ENCODE measurements around the gene PTPN12. TPM values are rescaled to one million over a fixed set of nuclear protein-coding genes. Genes with fewer than 3 reads are reported as not detected.

Gene PTPN12
- total and polyA plus RNA-seq, 2 donors (not counting 1 experiment from before 2014, with no cell fraction given) = 18.0 to 78.8 TPM

- Histone ChIP-seq H3K4me3 (ENCODE audit: control extremely low read depth in 1 of 5, extremely low read depth in 1 of 5, insufficient read depth in 1 of 5, low read depth in 2 of 5, low read length in 4 of 5) (no peak overlapping the region), H3K4me1 (ENCODE audit: control insufficient read depth in 2 of 2, insufficient read depth in 2 of 2, low read length in 2 of 2) (no peaks in the 10 kb centered on the region), H2AFZ (ENCODE audit: insufficient read depth, low read depth, low read length, poor library complexity, severe bottlenecking) (no peak overlapping the region), H3K27me3 (replicated peaks in 1 of 4; ENCODE audit: control extremely low read depth in 1 of 4, control insufficient read depth in 3 of 4, insufficient read depth in 4 of 4, low read length in 3 of 4) (no peaks in the 10 kb centered on the region), H3K4me2 (replicated peaks; ENCODE audit: low read depth, low read length, poor library complexity, severe bottlenecking) (no peak overlapping the region), H3K9me3 (ENCODE audit: control extremely low read depth in 1 of 3, control insufficient read depth in 2 of 3, insufficient read depth in 1 of 3, low read length in 2 of 3) (no peaks in the 10 kb centered on the region), H3K27ac (ENCODE audit: low read length in 2 of 2) (no peak overlapping the region), H3K9ac (ENCODE audit: low read length) (no peak overlapping the region), H3K79me2 (ENCODE audit: control insufficient read depth, insufficient read depth, low read length) (peaks cover 3% of the 10 kb centered on the region), H4K20me1 (ENCODE audit: control insufficient read depth, insufficient read depth, low read length, poor library complexity, severe bottlenecking) (no peaks in the 10 kb centered on the region), H3K36me3 (replicated peaks in 1 of 2; ENCODE audit: control extremely low read depth in 1 of 2, control insufficient read depth in 1 of 2, extremely low read depth in 1 of 2, insufficient read depth in 2 of 2, low read length in 1 of 2) (peaks cover 0 to 6% of the 10 kb centered on the region in 2 experiments)
- no CpG with 5 or more reads among the region's 1 CpG for WGBS (ENCODE audit: insufficient coverage)
- H3K27me3 Mint-ChIP-seq = no peaks in the 10 kb centered on the region
- DNase-seq (no peak), ATAC-seq (ENCODE audit: low read depth) (no peak)
- CTCF ChIA-PET = interaction anchor here (1.1 kb wide), 1 partner anchor 9 kb away, joined by 5 read pairs; the partner anchor contains the start of gene RSBN1L
- intact Hi-C loops (cut with micrococcal nuclease) = no loop called here
- no peak overlapping the region for H3K27ac Mint-ChIP-seq
- no peak overlapping the region for H3K4me3 Mint-ChIP-seq
- TF ChIP-seq CTCF (IDR thresholded peaks at IDR 0.05) = no peak
- TF ChIP-seq EZH2 (IDR thresholded peaks at IDR 0.05; ENCODE audit: borderline replicate concordance, insufficient read depth, low read depth, low read length, poor library complexity, severe bottlenecking) = no peak
- POLR2A ChIA-PET = no interaction called here
- H3K4me1 Mint-ChIP-seq = peaks cover 10% of the 10 kb centered on the region
- no peaks in the 10 kb centered on the region for H3K9me3 Mint-ChIP-seq (ENCODE audit: insufficient read depth)
These were observed 150.1 kb downstream of the PTPN12 start for GRCh38 chr7:77687100-77687746.

DNA sequence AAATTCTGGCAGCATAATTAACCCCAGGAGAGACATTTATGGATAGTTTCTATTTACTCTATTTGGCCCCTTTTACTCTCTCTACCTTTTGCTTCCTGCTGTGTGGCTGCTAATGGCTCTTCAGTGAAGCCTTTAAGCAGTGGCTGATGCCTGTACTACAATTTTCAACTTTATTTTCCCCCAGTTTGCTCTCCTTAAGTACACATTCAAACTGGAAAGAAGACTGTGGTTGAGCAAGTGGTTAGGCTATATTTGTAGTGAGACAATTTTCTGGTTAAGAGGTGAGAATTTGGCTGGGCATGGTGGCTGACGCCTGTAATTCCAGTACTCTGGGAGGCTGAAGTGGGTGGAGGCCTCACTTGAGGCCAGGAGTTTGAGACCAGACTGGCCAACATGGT is 150.7 kb downstream of the PTPN12 start:
- peaks cover 13% of the 10 kb centered on the region for H3K4me1 Mint-ChIP-seq
- no peak for DNase-seq
- Histone ChIP-seq H4K20me1 (ENCODE audit: control insufficient read depth, insufficient read depth, low read length, poor library complexity, severe bottlenecking) (no peaks in the 10 kb centered on the region), H3K4me2 (replicated peaks; ENCODE audit: low read depth, low read length, poor library complexity, severe bottlenecking) (no peak overlapping the region), H3K27ac (ENCODE audit: low read length in 2 of 2) (no peak overlapping the region), H3K4me3 (ENCODE audit: control extremely low read depth in 1 of 5, extremely low read depth in 1 of 5, insufficient read depth in 1 of 5, low read depth in 2 of 5, low read length in 4 of 5) (no peak overlapping the region), H2AFZ (ENCODE audit: insufficient read depth, low read depth, low read length, poor library complexity, severe bottlenecking) (no peak overlapping the region), H3K79me2 (ENCODE audit: control insufficient read depth, insufficient read depth, low read length) (peaks cover 3% of the 10 kb centered on the region), H3K9me3 (ENCODE audit: control extremely low read depth in 1 of 3, control insufficient read depth in 2 of 3, insufficient read depth in 1 of 3, low read length in 2 of 3) (no peaks in the 10 kb centered on the region), H3K4me1 (ENCODE audit: control insufficient read depth in 2 of 2, insufficient read depth in 2 of 2, low read length in 2 of 2) (no peaks in the 10 kb centered on the region), H3K36me3 (replicated peaks in 1 of 2; ENCODE audit: control extremely low read depth in 1 of 2, control insufficient read depth in 1 of 2, extremely low read depth in 1 of 2, insufficient read depth in 2 of 2, low read length in 1 of 2) (peaks cover 0 to 3% of the 10 kb centered on the region in 2 experiments), H3K9ac (ENCODE audit: low read length) (no peak overlapping the region), H3K27me3 (replicated peaks in 1 of 4; ENCODE audit: control extremely low read depth in 1 of 4, control insufficient read depth in 3 of 4, insufficient read depth in 4 of 4, low read length in 3 of 4) (no peaks in the 10 kb centered on the region)
- no peaks in the 10 kb centered on the region for H3K9me3 Mint-ChIP-seq (ENCODE audit: insufficient read depth)
- H3K4me3 Mint-ChIP-seq = no peak overlapping the region
- H3K27ac Mint-ChIP-seq = no peak overlapping the region
- CTCF ChIA-PET = interaction anchor here (1.1 kb wide), 1 partner anchor 9 kb away, joined by 5 read pairs; the partner anchor contains the start of gene RSBN1L
- TF ChIP-seq CTCF (IDR thresholded peaks at IDR 0.05) (no peak), EZH2 (IDR thresholded peaks at IDR 0.05; ENCODE audit: borderline replicate concordance, insufficient read depth, low read depth, low read length, poor library complexity, severe bottlenecking) (no peak)
- WGBS (ENCODE audit: insufficient coverage) = 80% methylated on average over 1 of the region's 1 CpG
- no peak for ATAC-seq (ENCODE audit: low read depth)
- POLR2A ChIA-PET = no interaction called here
- H3K27me3 Mint-ChIP-seq = no peaks in the 10 kb centered on the region
- intact Hi-C loops (cut with micrococcal nuclease) = no loop called here

Measured in B cell (primary cell).